Measurements from ENCODE around the gene PMVK.
A peak's percentile ranks its signal among the peaks of the same experiment; 100 is the strongest.

Gene PMVK

GRCh38 chr1:154951901-154952657, 15.6 kb upstream of the PMVK start:
- no peak for DNase-seq (ENCODE audit: low read depth in 2 of 3, low spot score in 2 of 3)

DNA sequence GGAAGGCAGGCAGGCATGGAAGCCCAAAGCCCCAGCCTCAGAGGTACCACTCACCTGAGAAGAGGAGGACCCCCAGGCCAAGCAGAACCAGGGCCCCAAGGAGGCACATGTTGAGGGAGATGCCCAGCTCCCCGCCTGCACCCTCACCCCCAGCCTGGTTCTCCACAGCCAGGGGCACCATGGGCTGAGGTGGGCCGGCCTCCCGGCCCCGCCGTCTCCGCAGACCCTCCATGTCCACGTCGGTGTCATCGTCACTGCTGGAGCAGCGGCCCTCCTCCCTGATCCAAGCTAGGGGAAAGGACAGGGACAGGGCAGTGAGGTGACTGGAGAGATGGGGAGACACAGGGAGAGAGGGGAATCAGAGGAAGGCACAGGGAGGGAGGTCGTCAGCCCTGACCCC, 11.6 kb upstream of the PMVK start:
- no peak for DNase-seq (ENCODE audit: low read depth in 2 of 3, low spot score in 2 of 3)

GRCh38 chr1:154945962-154946850, 9.7 kb upstream of the PMVK start:
- DNase-seq (ENCODE audit: low read depth in 2 of 3, low spot score in 2 of 3) = no peak

GRCh38 chr1:154945160-154945961, 8.8 kb upstream of the PMVK start:
- no peak for DNase-seq (ENCODE audit: low read depth in 2 of 3, low spot score in 2 of 3)

GRCh38 chr1:154944401-154945159, 8.1 kb upstream of the PMVK start:
- DNase-seq (ENCODE audit: low read depth in 2 of 3, low spot score in 2 of 3) = no peak

DNA sequence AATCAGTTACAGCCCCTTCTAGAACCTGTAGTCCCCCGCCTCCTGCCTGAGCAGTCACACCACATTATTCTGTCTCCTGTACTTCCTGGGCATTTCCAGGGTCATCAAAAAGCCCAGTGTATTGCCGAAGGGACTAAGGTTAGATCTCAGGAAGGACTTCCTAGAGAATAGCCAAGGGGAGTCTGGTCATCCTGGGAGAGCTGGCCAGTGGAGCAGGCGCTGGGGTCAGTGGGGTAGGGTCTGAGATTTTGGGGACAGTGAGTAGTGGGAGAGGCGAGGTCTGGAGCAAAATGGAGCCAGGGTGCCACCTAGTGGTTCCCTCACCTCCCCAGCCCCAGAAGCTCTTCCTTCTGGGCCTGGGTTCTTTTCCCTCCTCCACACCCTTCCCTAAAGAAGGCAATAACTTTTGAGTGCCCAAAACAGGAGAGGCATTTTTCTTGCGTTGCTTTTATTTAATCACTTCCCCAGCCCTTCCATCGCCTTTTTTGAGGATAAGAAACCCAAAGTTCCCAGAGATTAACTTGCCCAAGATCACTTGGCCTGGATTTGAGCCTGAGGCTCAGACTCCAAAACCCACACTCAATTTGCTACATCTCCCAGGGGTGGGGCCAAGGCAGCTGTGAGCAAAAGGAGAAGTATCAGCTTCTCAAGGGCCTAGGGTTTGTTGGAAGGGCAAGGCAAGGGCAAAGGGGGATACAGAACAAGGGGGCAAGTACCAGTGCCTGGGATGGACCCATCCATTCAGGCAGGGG, 7.3 kb upstream of the PMVK start:
- DNase-seq (ENCODE audit: low read depth in 2 of 3, low spot score in 2 of 3) = no peak

GRCh38 chr1:154941333-154942013, 5.0 kb upstream of the PMVK start:
- no peak for DNase-seq (ENCODE audit: low read depth in 2 of 3, low spot score in 2 of 3)

DNA sequence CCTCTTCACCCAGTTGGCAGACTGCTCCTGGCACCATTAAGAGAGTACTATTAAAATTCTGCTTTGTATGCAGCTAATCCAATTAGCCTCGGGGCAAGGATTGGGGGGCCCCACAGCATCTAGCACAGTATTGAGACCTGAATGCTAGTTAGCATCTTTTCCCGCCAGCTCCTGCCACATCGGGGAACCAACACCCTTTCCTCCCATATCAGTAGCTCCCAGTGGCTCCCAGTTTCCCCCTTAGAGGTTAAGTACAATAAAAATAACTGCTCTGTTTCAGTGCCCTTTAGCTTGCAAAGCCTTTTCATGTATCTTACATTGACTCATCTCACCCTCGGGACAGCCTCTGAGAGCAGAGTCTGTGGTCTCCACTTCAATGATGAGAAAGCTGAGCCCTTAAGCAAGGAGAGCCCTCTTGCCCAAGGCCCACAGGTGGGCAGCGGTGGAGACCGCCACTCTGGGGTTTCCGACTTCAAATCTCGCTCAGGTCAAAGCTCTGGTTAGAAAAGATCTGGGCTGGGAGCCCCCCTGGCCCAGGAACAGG, 4.2 kb upstream of the PMVK start:
- no peak for DNase-seq (ENCODE audit: low read depth in 2 of 3, low spot score in 2 of 3)

GRCh38 chr1:154940213-154940560, 3.7 kb upstream of the PMVK start:
- no peak for DNase-seq (ENCODE audit: low read depth in 2 of 3, low spot score in 2 of 3)

- DNase-seq (ENCODE audit: low read depth in 2 of 3, low spot score in 2 of 3) = no peak
Measured at GRCh38 chr1:154938604-154939399, 2.3 kb upstream of the PMVK start.

DNA sequence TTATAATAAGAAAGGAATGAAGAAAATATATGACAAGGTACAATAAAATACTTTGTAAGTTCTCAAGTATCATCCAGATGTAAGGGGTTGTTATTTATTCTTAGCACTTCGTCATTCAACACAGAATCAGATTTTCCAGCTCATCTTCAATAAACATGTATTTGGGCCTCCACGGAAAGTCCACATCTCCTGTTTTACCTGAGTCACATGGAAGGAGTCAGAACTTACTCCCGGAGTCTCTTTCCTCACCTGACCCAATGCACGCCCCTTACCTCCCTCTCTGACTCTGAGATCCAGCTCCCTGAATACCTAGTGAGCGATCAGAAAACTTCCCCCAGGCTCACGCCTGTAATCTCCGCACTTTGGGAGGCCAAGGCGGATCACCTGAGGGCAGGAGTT, 1.5 kb upstream of the PMVK start:
- no peak for DNase-seq (ENCODE audit: low read depth in 2 of 3, low spot score in 2 of 3)

DNA sequence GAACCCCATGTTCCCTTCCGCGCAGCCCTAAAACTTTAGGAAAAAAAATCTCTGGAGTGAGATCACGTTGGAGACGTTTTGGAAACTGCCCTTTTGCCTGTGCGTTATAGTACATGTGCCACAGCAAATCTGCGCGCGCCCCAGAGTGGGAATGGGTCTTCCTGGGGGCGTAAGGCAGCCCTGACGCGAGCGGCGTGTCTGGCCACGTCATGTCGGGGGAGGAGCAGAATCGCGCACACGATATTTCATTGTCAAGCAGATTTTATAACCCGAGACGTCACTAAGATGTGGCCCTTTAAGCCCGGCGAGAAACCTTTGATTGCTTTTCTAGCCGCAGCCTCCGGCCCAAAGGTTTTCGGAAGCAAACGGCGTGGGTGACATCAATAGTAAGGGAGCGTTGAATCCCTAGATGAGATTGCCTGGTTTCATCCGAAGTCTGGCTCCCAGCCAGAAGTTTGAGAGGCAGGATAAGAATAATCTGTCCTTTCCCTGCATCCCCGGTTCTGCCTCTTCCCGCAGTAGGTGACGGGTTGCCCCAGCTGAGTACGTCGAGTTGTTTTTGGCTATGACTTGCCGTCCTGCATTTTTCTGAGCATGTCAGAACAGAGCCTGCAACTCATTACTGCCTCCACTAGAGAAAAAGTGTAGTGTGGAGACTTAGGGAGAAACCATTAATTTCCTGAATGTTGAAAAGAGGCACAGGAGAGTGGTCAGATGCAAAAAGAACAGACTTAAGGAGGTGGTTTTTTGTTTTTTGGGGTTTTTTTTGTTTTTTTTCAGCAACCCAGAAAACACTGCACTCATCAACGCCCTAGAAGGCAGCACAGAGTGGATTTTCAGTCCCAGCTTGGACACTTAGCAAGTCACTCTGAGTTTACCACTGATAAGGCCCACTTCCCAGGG, 817 bp upstream of the PMVK start:
- peak in 2 of 3 experiments; percentile 68 to 75 for DNase-seq (ENCODE audit: low read depth in 2 of 3, low spot score in 2 of 3)

GRCh38 chr1:154935749-154936554, 567 bp downstream of the PMVK start:
- no peak for DNase-seq (ENCODE audit: low read depth in 2 of 3, low spot score in 2 of 3)

- DNase-seq (ENCODE audit: low read depth in 2 of 3, low spot score in 2 of 3) = no peak
Measured at GRCh38 chr1:154934358-154934948, 2.1 kb downstream of the PMVK start.

DNA sequence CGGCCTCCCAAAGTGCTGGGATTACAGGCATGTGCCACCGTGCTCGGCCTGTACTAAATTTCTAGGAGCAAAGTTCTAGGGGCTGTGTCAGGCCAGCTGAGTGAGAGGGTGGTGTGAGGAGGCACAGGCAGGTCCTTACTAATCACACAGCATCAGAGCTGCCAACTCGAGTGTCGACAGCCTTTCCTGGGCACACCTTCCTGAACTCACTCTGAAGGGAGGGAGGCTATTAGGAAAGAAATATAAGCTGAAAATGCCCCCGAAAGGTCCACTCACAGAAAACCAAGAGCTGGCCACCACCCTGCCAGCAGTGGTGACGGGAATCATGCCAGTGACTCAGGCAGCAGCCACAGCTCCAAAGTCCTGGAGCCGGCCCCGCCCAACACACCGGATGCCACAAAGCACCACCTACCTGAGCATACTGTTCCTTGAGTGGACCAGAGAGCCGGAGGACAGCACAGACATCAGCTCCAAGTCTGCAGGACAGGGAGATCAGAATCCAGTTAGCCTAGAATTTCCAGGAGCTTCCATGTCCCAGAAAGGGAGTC, 4.5 kb downstream of the PMVK start:
- no peak for DNase-seq (ENCODE audit: low read depth in 2 of 3, low spot score in 2 of 3)

DNA sequence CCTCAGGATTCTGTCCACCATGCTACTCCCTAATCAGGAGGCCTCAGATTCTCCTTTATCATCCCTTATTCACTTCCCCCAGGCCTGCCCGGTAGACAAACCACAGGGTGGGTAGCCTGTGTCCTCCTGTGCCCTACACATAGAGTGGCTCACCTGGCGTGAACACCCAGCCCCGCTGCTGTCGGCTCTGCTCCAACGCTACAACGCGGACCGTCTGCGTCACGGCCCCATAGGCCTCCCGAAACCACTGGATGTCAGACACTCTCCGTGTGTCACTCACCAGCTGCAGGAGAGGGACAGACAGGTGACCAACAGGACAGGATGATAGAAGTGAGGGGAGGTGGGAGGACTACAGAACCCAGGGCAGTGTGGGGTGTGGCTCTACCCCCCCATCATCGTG, 10.3 kb downstream of the PMVK start:
- DNase-seq (ENCODE audit: low read depth in 2 of 3, low spot score in 2 of 3) = no peak
